Natural killer cell (primary cell): ENCODE measurements around the gene GPR142. TPM values are rescaled to one million over a fixed set of nuclear protein-coding genes. Genes with fewer than 3 reads are reported as not detected.

Experiments
- ATAC-seq, 3 donors: fragments of 150-1000 bp in 2 of 3; fragments of 200-7000 bp in 1 of 3; cut with Tn5 transposase; 1 replicate in 1 of 3; 2 replicates in 2 of 3; pipeline ENCODE4 v1.10.0; 2021; ENCODE audit warnings: mild to moderate bottlenecking in 2 of 3, moderate library complexity in 2 of 3
- DNase-seq, 2 donors: peaks; one replicate each; pipeline versions ENCODE4 v3.0.0 to v3.0.0-alpha.2; 2013 to 2021; ENCODE audit warnings: mixed read lengths in 1 of 2
- H3K27ac ChIP-seq: one replicate; pipeline ENCODE4 v1.5.1; 2013; ENCODE audit warnings: mild to moderate bottlenecking, low read length
- H3K27me3 ChIP-seq: one replicate; pipeline ENCODE4 v1.6.1; 2013; ENCODE audit warnings: low read length; ENCODE audit not compliant: control insufficient read depth, insufficient read depth
- H3K36me3 ChIP-seq: one replicate; pipeline ENCODE4 v1.6.1; 2013; ENCODE audit warnings: low read length; ENCODE audit not compliant: control insufficient read depth, insufficient read depth
- H3K4me1 ChIP-seq: one replicate; pipeline ENCODE4 v1.6.1; 2013; ENCODE audit warnings: low read length; ENCODE audit not compliant: control insufficient read depth, insufficient read depth
- H3K4me3 ChIP-seq: one replicate; pipeline ENCODE4 v1.5.1; 2013; ENCODE audit warnings: low read length
- H3K9me3 ChIP-seq: one replicate; pipeline ENCODE4 v1.6.1; 2013; ENCODE audit warnings: low read length; ENCODE audit not compliant: control insufficient read depth, insufficient read depth
- H3K27ac Mint-ChIP-seq, 2 donors: one replicate each; pipeline ENCODE4 v1.8.0; 2022; ENCODE audit warnings: mild to moderate bottlenecking in 2 of 2, mixed read lengths in 2 of 2, moderate library complexity in 1 of 2
- H3K27me3 Mint-ChIP-seq, 2 donors: one replicate each; pipeline ENCODE4 v1.8.0; 2022; ENCODE audit warnings: low read depth in 2 of 2, mixed read lengths in 2 of 2
- H3K36me3 Mint-ChIP-seq: one replicate; pipeline ENCODE4 v1.8.0; 2022; ENCODE audit warnings: mixed read lengths
- H3K4me1 Mint-ChIP-seq, 2 donors: one replicate each; pipeline ENCODE4 v1.8.0; 2022; ENCODE audit warnings: mixed read lengths in 2 of 2
- H3K4me3 Mint-ChIP-seq: one replicate; pipeline ENCODE4 v1.8.0; 2022; ENCODE audit warnings: mild to moderate bottlenecking, moderate library complexity, mixed read lengths
- H3K9me3 Mint-ChIP-seq, 2 donors: one replicate each; pipeline ENCODE4 v1.8.0; 2022; ENCODE audit warnings: mixed read lengths in 2 of 2
- CTCF ChIP-seq: fragments of 200-600 bp; IDR thresholded peaks from one replicate; pipeline ENCODE4 v1.8.0; 2022; ENCODE audit warnings: antibody characterized with exemption
- WGBS: methylation state at CpG from one replicate; pipeline ENCODE4 v1.1.7; 2013; ENCODE audit warnings: missing lambda C conversion rate; ENCODE audit not compliant: insufficient coverage; 5-methylcytosine and 5-hydroxymethylcytosine counted together
- intact Hi-C: fragments of 100-400 bp; cut with micrococcal nuclease; formaldehyde crosslinking; loops from one replicate; pipeline ENCODE4 v1.14.2; 2022
- total RNA-seq, 4 donors: library from RNA; stranded (reverse); fragments of 120-200 nt in 1 of 4; gene quantifications; one replicate each; pipeline versions ENCODE4 v1.2.3 to v1.2.4, GENCODE V29; 2013 to 2022

Gene GPR142
- total RNA-seq, 3 donors from 2014 or later (not counting 1 experiment from before 2014, with no cell fraction given), result not detected

GRCh38 chr17:74347646-74348045, 19.7 kb upstream of the GPR142 start:
- WGBS, result 87% methylated on average over 14 of the region's 14 CpGs
- no peaks in the 10 kb centered on the region for H3K4me1 ChIP-seq
- intact Hi-C loops, result no loop called here
- peaks cover 8% of the 10 kb centered on the region for H3K27me3 ChIP-seq
- DNase-seq (no peak), ATAC-seq (no peak)
- Mint-ChIP-seq H3K4me1 (no peaks in the 10 kb centered on the region), H3K27ac (no peak overlapping the region), H3K27me3 (peaks cover 0 to 12% of the 10 kb centered on the region in 2 donors), H3K36me3 (no peaks in the 10 kb centered on the region), H3K9me3 (no peaks in the 10 kb centered on the region), H3K4me3 (no peak overlapping the region)
- no peak overlapping the region for H3K27ac ChIP-seq
- no peaks in the 10 kb centered on the region for H3K36me3 ChIP-seq
- no peak for TF ChIP-seq CTCF
- H3K9me3 ChIP-seq, result no peaks in the 10 kb centered on the region
- no peak overlapping the region for H3K4me3 ChIP-seq

GRCh38 chr17:74349120-74349519, 18.2 kb upstream of the GPR142 start:
- ATAC-seq (no peak), DNase-seq (no peak)
- Mint-ChIP-seq H3K4me3 (no peak overlapping the region), H3K27ac (no peak overlapping the region), H3K27me3 (peaks cover 12 to 24% of the 10 kb centered on the region in 2 donors), H3K4me1 (peaks cover 0 to 4% of the 10 kb centered on the region in 2 donors), H3K9me3 (no peaks in the 10 kb centered on the region), H3K36me3 (no peaks in the 10 kb centered on the region)
- H3K36me3 ChIP-seq, result no peaks in the 10 kb centered on the region
- H3K9me3 ChIP-seq, result no peaks in the 10 kb centered on the region
- 86% methylated on average over 19 of the region's 19 CpGs for WGBS
- intact Hi-C loops, result no loop called here
- H3K27me3 ChIP-seq, result peaks cover 17% of the 10 kb centered on the region
- H3K27ac ChIP-seq, result no peak overlapping the region
- TF ChIP-seq CTCF, result no peak
- H3K4me3 ChIP-seq, result no peak overlapping the region
- H3K4me1 ChIP-seq, result no peaks in the 10 kb centered on the region

- no peaks in the 10 kb centered on the region for H3K36me3 Mint-ChIP-seq
- intact Hi-C loops, result loop anchor here (10.0 kb wide), 1 partner anchor 46 kb away; no protein-coding TSS in a partner anchor
- H3K4me3 Mint-ChIP-seq, result no peak overlapping the region
- H3K4me1 Mint-ChIP-seq, result peaks cover 0 to 7% of the 10 kb centered on the region in 2 donors
- ATAC-seq (no peak), DNase-seq (no peak)
- peaks cover 25% of the 10 kb centered on the region for H3K27me3 ChIP-seq
- no peaks in the 10 kb centered on the region for H3K36me3 ChIP-seq
- no peak overlapping the region for H3K27ac Mint-ChIP-seq
- no peaks in the 10 kb centered on the region for H3K9me3 Mint-ChIP-seq
- no peaks in the 10 kb centered on the region for H3K4me1 ChIP-seq
- WGBS, result 92% methylated on average over 20 of the region's 20 CpGs
- no peak overlapping the region for H3K4me3 ChIP-seq
- no peaks in the 10 kb centered on the region for H3K9me3 ChIP-seq
- H3K27ac ChIP-seq, result no peak overlapping the region
- H3K27me3 Mint-ChIP-seq, result peaks cover 18 to 29% of the 10 kb centered on the region in 2 donors
- no peak for TF ChIP-seq CTCF
These were observed 16.8 kb upstream of the GPR142 start for GRCh38 chr17:74350486-74350885.

GRCh38 chr17:74351552-74352210, 15.6 kb upstream of the GPR142 start:
- DNase-seq (peak in 1 of 2 donors; percentile 31), ATAC-seq (no peak)
- Mint-ChIP-seq H3K9me3 (no peaks in the 10 kb centered on the region), H3K27ac (no peak overlapping the region), H3K4me1 (peaks cover 0 to 7% of the 10 kb centered on the region in 2 donors), H3K4me3 (no peak overlapping the region), H3K36me3 (no peaks in the 10 kb centered on the region), H3K27me3 (peaks cover 18 to 37% of the 10 kb centered on the region in 2 donors)
- intact Hi-C loops, result loop anchor here (10.0 kb wide), 1 partner anchor 47 kb away; no protein-coding TSS in a partner anchor
- H3K4me1 ChIP-seq, result peaks cover 2% of the 10 kb centered on the region
- WGBS, result 6% methylated on average over 55 of the region's 55 CpGs
- H3K27me3 ChIP-seq, result peaks cover 33% of the 10 kb centered on the region
- TF ChIP-seq CTCF, result no peak
- H3K36me3 ChIP-seq, result no peaks in the 10 kb centered on the region
- no peak overlapping the region for H3K4me3 ChIP-seq
- H3K27ac ChIP-seq, result no peak overlapping the region
- H3K9me3 ChIP-seq, result no peaks in the 10 kb centered on the region
